ENCODE data around the gene NNAT. TPM values are rescaled to one million over a fixed set of nuclear protein-coding genes. Genes with fewer than 3 reads are reported as not detected.

Gene NNAT
- total RNA-seq, 1 donor from 2014 or later, result 2.7 TPM

DNA sequence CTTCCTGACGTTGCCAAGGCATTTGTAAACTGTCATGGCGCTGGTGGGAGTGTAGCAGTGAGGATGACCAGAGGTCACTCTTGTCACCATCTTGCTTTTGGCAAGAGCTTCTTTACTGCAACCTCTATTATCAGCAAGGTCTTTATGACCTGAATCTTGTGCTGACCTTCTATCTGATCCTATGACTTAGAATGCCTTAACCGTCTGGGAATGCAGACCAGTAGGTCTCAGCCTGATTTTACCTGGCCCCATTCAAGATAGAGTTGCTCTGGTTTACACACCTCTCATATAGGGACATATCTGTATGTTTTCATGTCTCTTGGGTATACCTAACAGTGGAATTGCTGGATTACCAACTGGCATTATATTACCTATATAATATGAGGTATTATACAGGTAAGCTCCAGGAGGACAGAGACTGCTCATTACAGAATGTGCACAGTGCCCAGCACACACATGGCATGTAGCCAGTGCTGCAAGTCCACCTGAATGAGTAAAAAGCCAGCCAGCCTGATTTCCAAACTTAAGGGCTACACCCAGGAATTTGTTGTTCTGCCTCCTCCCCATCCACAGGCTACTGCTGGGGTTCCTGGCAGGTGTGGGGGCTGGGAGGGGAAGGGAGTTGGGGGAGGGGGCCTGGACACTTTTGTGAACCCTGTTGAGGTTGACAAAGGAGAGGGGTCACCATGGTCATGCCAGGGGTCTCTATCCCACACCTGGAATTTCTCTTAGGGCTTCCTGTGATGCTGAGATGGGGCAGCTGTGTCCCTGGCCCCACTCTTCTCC lies 41.8 kb downstream of the NNAT start:
- no peak for DNase-seq (ENCODE audit: low spot score)
- H3K27ac Mint-ChIP-seq (ENCODE audit: unreplicated experiment), result no peak overlapping the region
- peaks cover 5% of the 10 kb centered on the region for H3K4me1 Mint-ChIP-seq (ENCODE audit: low read depth)
- TF ChIP-seq, protein P1, sequence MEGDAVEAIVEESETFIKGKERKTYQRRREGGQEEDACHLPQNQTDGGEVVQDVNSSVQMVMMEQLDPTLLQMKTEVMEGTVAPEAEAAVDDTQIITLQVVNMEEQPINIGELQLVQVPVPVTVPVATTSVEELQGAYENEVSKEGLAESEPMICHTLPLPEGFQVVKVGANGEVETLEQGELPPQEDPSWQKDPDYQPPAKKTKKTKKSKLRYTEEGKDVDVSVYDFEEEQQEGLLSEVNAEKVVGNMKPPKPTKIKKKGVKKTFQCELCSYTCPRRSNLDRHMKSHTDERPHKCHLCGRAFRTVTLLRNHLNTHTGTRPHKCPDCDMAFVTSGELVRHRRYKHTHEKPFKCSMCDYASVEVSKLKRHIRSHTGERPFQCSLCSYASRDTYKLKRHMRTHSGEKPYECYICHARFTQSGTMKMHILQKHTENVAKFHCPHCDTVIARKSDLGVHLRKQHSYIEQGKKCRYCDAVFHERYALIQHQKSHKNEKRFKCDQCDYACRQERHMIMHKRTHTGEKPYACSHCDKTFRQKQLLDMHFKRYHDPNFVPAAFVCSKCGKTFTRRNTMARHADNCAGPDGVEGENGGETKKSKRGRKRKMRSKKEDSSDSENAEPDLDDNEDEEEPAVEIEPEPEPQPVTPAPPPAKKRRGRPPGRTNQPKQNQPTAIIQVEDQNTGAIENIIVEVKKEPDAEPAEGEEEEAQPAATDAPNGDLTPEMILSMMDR (IDR thresholded peaks at IDR 0.05), result no peak
- H3K27me3 Mint-ChIP-seq (ENCODE audit: low read depth), result peaks cover 39% of the 10 kb centered on the region
- no peaks in the 10 kb centered on the region for H3K9me3 Mint-ChIP-seq (ENCODE audit: low read depth)
- no peaks in the 10 kb centered on the region for H3K36me3 Mint-ChIP-seq (ENCODE audit: low read depth)
- H3K4me3 Mint-ChIP-seq (ENCODE audit: unreplicated experiment), result no peak overlapping the region

DNA sequence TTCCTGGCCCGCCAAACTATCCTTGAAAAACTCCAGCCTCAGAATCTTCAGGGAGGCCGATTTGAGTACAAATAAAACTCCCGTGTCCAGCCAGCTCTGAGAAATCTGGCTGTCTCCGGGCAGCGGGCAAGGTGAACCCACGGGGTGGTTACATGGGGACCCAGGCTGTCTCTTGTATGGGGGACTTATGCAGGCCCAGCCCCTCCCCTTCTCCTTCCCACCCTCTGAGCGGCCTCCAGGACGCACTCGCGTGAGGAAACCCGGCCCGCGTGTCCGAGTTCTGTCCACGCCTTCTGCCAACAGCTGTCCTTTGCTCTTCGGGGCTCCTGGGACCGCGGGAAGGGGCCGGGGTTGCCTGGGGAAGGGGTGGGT lies 43.0 kb downstream of the NNAT start:
- no peak overlapping the region for H3K27ac Mint-ChIP-seq (ENCODE audit: unreplicated experiment)
- no peaks in the 10 kb centered on the region for H3K36me3 Mint-ChIP-seq (ENCODE audit: low read depth)
- no peak for DNase-seq (ENCODE audit: low spot score)
- TF ChIP-seq, protein P1 (IDR thresholded peaks at IDR 0.05), result no peak
- H3K27me3 Mint-ChIP-seq (ENCODE audit: low read depth), result peaks cover 45% of the 10 kb centered on the region
- H3K9me3 Mint-ChIP-seq (ENCODE audit: low read depth), result no peaks in the 10 kb centered on the region
- peaks cover 8% of the 10 kb centered on the region for H3K4me1 Mint-ChIP-seq (ENCODE audit: low read depth)
- H3K4me3 Mint-ChIP-seq (ENCODE audit: unreplicated experiment), result no peak overlapping the region

DNA sequence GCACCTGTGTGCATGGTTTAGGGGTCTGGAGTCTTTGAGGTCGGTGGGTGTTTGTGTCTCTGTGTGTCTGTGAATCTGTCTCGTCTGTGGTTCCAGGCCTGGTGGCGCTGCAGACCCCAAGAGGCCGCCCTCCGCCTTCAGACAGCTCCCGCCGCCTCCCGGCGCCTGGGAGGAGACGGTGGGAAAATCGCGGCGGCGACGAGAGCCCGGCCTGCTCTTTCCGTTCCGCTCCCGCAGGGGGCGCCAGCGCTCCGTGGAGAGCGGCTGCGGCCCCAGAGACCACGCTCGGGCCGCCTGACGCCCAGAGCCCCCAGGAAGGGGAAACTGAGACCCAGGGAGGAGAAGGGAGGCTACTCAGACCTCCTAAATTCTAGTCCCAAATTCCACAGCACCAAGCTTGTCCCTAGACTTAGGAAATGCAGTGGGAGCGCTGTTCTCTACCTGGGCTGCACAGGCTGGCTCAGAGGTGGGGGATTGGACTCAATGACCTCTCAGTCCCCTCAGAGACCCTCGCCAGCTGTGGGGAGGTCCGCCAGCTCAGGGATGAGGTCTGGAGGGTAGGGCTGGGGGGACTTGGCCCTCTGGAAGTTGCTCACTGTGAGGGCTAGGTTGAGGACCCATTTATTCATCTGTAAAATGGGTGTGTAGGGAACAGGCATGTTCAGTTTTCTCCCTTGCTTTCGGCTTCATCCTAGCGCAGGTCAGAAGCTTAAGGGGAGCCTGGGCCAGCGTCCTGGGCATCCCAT lies 43.5 kb downstream of the NNAT start:
- Mint-ChIP-seq H3K27ac (ENCODE audit: unreplicated experiment) (no peak overlapping the region), H3K4me3 (ENCODE audit: unreplicated experiment) (no peak overlapping the region), H3K4me1 (ENCODE audit: low read depth) (peaks cover 8% of the 10 kb centered on the region), H3K27me3 (ENCODE audit: low read depth) (peaks cover 50% of the 10 kb centered on the region), H3K36me3 (ENCODE audit: low read depth) (no peaks in the 10 kb centered on the region), H3K9me3 (ENCODE audit: low read depth) (no peaks in the 10 kb centered on the region)
- DNase-seq (ENCODE audit: low spot score), result no peak
- TF ChIP-seq, protein P1 (IDR thresholded peaks at IDR 0.05), result peak; percentile 97

DNA sequence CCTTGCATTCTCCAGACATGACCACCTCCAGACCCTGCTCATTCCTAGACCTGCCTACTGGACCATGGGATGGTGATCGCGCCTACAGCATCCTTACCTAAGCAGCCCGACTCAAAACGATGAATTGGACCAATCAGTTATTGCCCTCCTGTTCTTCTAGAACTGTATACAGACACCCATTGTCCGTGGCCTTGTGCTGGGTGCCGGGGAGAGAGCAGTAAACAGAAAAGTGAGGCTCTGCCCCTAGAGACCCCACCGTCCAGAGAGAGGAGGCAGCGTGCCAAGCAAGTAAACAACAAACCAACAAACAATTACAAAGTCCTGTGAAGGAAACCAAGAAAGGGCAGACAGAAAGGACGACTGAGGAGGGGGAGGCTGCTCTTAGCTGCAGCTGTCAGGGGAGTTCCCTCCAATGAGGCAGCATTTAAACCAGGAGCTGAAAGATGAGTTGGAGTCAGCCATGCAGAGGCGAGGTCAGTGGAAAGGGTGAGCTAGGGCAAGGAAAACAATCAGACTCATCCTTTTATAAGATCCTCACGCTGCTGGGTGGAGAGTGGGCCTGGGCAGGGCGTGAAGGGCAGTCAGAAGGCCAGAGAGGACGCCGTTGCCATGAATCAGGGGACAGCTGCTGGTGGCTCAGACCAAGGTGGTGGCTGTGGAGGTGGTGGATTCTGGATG lies 44.2 kb downstream of the NNAT start:
- H3K27ac Mint-ChIP-seq (ENCODE audit: unreplicated experiment), result no peak overlapping the region
- no peaks in the 10 kb centered on the region for H3K9me3 Mint-ChIP-seq (ENCODE audit: low read depth)
- no peak overlapping the region for H3K4me3 Mint-ChIP-seq (ENCODE audit: unreplicated experiment)
- H3K4me1 Mint-ChIP-seq (ENCODE audit: low read depth), result peaks cover 8% of the 10 kb centered on the region
- no peak for DNase-seq (ENCODE audit: low spot score)
- peaks cover 51% of the 10 kb centered on the region for H3K27me3 Mint-ChIP-seq (ENCODE audit: low read depth)
- no peaks in the 10 kb centered on the region for H3K36me3 Mint-ChIP-seq (ENCODE audit: low read depth)
- TF ChIP-seq, protein P1 (IDR thresholded peaks at IDR 0.05), result no peak

Measured in chondrocyte (in vitro differentiated cells).